IPS-18a (cell line): ENCODE data around the gene P2RX7.

Experiments used
- H3K27ac ChIP-seq: one replicate; pipeline ENCODE4 v1.5.1; 2013; ENCODE audit warnings: low read length
- H3K27me3 ChIP-seq: one replicate; pipeline ENCODE4 v1.6.1; 2013; ENCODE audit warnings: mild to moderate bottlenecking, low read length; ENCODE audit not compliant: control insufficient read depth, insufficient read depth
- H3K36me3 ChIP-seq: one replicate; pipeline ENCODE4 v1.6.1; 2013; ENCODE audit warnings: low read depth, low read length; ENCODE audit not compliant: control insufficient read depth
- H3K4me1 ChIP-seq: one replicate; pipeline ENCODE4 v1.6.1; 2013; ENCODE audit warnings: low read depth, low read length; ENCODE audit not compliant: control insufficient read depth
- H3K4me3 ChIP-seq: one replicate; pipeline ENCODE4 v1.5.1; 2013; ENCODE audit warnings: low read length
- H3K9ac ChIP-seq: one replicate; pipeline ENCODE4 v1.6.1; 2013; ENCODE audit warnings: mild to moderate bottlenecking, low read length, moderate library complexity
- H3K9me3 ChIP-seq: one replicate; pipeline ENCODE4 v1.6.1; 2013; ENCODE audit warnings: low read depth, low read length; ENCODE audit not compliant: control insufficient read depth

The P2RX7 gene

DNA sequence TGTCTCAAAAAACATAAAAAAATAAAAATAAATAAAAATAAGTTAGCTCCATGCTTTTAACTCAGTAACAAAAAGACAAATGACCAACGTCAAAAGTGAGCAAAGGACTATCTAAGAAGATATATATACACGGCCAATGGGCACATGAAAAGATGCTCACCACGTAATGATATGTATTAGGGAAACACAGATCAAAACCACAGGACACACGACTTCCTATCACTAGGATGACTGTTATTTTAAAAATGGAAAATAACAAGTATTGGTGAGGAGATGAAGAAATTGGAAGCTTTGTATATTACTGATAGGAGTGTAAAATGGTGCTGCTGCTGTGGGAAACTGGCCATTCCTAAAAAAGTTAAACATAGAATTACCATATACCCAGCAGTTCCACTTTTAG is 20.2 kb upstream of the P2RX7 start:
- H3K27ac ChIP-seq, result no peak overlapping the region
- H3K27me3 ChIP-seq, result no peaks in the 10 kb centered on the region
- H3K4me1 ChIP-seq, result no peaks in the 10 kb centered on the region
- no peak overlapping the region for H3K9ac ChIP-seq
- H3K36me3 ChIP-seq, result no peaks in the 10 kb centered on the region
- no peak overlapping the region for H3K4me3 ChIP-seq
- H3K9me3 ChIP-seq, result no peaks in the 10 kb centered on the region

- H3K27me3 ChIP-seq, result no peaks in the 10 kb centered on the region
- H3K4me1 ChIP-seq, result no peaks in the 10 kb centered on the region
- no peak overlapping the region for H3K9ac ChIP-seq
- no peak overlapping the region for H3K27ac ChIP-seq
- no peaks in the 10 kb centered on the region for H3K36me3 ChIP-seq
- no peak overlapping the region for H3K4me3 ChIP-seq
- no peaks in the 10 kb centered on the region for H3K9me3 ChIP-seq
Measured at GRCh38 chr12:121113057-121113456, 19.6 kb upstream of the P2RX7 start.

- no peaks in the 10 kb centered on the region for H3K9me3 ChIP-seq
- H3K27ac ChIP-seq, result no peak overlapping the region
- no peaks in the 10 kb centered on the region for H3K36me3 ChIP-seq
- H3K4me3 ChIP-seq, result no peak overlapping the region
- H3K27me3 ChIP-seq, result no peaks in the 10 kb centered on the region
- H3K4me1 ChIP-seq, result no peaks in the 10 kb centered on the region
- H3K9ac ChIP-seq, result no peak overlapping the region
Measured at GRCh38 chr12:121114019-121114639, 18.5 kb upstream of the P2RX7 start.

GRCh38 chr12:121114806-121115205 is 17.9 kb upstream of the P2RX7 start:
- H3K27ac ChIP-seq, result no peak overlapping the region
- H3K4me1 ChIP-seq, result no peaks in the 10 kb centered on the region
- no peaks in the 10 kb centered on the region for H3K27me3 ChIP-seq
- no peaks in the 10 kb centered on the region for H3K36me3 ChIP-seq
- H3K9me3 ChIP-seq, result no peaks in the 10 kb centered on the region
- no peak overlapping the region for H3K9ac ChIP-seq
- H3K4me3 ChIP-seq, result no peak overlapping the region

- Histone ChIP-seq H3K27ac (no peak overlapping the region), H3K27me3 (no peaks in the 10 kb centered on the region), H3K36me3 (no peaks in the 10 kb centered on the region), H3K9me3 (no peaks in the 10 kb centered on the region), H3K9ac (no peak overlapping the region), H3K4me1 (no peaks in the 10 kb centered on the region), H3K4me3 (no peak overlapping the region)
Measured at GRCh38 chr12:121115530-121115929, 17.1 kb upstream of the P2RX7 start.

DNA sequence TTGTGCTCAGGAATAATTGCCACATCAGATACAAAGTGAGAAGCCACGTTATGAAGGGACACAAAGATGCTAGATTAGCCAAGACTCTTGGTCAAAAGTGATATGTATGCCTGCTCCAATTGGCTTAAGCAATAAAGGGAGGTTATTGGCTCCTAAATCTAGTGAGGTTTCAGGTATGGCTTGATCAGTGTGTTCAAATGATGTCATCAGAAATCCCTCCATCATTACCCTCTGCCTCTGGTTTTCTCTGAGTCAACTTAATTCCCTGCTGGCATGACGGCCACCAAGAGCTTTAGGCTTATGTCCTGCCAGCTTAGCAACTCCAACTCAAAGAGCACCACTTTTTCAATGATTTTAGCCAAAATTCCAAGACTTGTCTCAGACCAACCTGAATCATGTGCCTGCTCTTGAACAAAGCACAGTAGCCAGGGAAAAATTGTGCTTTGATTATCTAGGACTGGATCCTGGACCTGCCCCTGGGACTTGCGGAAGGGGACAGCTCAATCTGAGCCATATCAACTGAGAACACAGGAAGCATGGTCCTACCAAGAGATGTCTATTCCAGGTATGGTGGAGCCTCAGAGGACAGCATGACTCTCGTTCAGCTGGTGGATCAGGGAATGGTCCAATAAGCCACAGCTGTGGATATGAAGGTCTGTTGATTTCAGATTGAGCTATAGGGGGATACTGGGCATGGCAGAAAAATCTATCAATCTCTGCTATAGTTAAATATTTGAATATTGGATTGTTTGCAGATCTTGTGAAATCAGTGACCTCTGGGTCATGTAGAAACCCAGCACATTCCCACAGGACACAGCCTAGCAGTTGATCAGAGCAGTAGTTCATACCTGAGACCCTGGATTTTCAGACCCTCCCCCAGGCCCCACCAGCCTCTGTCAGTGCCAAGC is 16.1 kb upstream of the P2RX7 start:
- Histone ChIP-seq H3K9ac (no peak overlapping the region), H3K4me3 (no peak overlapping the region), H3K27me3 (no peaks in the 10 kb centered on the region), H3K36me3 (no peaks in the 10 kb centered on the region), H3K4me1 (no peaks in the 10 kb centered on the region), H3K9me3 (no peaks in the 10 kb centered on the region), H3K27ac (no peak overlapping the region)

- H3K27ac ChIP-seq, result no peak overlapping the region
- no peaks in the 10 kb centered on the region for H3K27me3 ChIP-seq
- no peak overlapping the region for H3K9ac ChIP-seq
- no peaks in the 10 kb centered on the region for H3K9me3 ChIP-seq
- no peak overlapping the region for H3K4me3 ChIP-seq
- no peaks in the 10 kb centered on the region for H3K4me1 ChIP-seq
- H3K36me3 ChIP-seq, result no peaks in the 10 kb centered on the region
Measured at GRCh38 chr12:121117226-121117777, 15.4 kb upstream of the P2RX7 start.

- Histone ChIP-seq H3K27ac (no peak overlapping the region), H3K4me3 (no peak overlapping the region), H3K4me1 (no peaks in the 10 kb centered on the region), H3K9me3 (no peaks in the 10 kb centered on the region), H3K9ac (no peak overlapping the region), H3K36me3 (no peaks in the 10 kb centered on the region), H3K27me3 (no peaks in the 10 kb centered on the region)
Measured at GRCh38 chr12:121120323-121120722, 12.4 kb upstream of the P2RX7 start.

DNA sequence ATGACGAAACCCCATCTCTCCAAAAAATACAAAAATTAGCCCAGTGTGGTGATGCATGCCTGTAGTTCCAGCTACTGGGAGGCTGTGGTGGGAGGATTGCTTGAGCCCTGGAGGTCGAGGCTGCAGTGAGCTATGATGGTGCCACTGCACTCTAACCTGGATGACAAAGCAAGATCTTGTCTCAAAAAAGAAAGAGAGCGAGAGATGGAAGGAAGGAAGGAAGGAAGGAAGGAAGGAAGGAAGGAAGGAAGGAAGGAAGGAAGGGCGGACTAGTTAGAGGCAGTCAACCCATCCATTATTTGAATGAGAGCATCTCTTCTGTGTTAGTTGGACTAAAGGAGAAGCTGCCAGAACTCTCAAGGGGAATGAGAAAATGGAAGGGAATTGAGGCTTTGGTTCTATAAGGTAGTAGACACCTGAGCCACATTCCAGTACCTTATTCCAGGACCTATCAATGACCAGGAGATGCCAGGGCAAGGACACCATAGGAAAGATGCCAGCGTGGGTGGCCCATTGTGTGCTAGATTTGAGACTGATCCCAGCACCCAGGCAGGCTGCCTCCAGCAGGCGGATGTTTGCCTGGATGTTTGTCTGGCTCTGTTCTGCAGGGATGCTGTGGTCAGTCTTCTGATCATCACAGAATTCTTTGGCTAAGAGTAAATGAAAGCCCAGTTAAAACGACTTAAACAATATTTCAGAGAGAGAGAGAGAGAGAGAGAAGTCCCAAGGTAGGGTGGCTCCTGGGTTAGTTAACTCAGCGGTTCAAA is 11.5 kb upstream of the P2RX7 start:
- Histone ChIP-seq H3K4me3 (no peak overlapping the region), H3K27ac (no peak overlapping the region)

GRCh38 chr12:121121805-121122204 is 10.9 kb upstream of the P2RX7 start:
- Histone ChIP-seq H3K27ac (no peak overlapping the region), H3K27me3 (no peaks in the 10 kb centered on the region), H3K4me1 (no peaks in the 10 kb centered on the region), H3K4me3 (no peak overlapping the region), H3K9ac (no peak overlapping the region), H3K36me3 (no peaks in the 10 kb centered on the region), H3K9me3 (no peaks in the 10 kb centered on the region)

More for the DNA sequence above, 11.5 kb upstream of the P2RX7 start:
- Histone ChIP-seq H3K9me3 (no peaks in the 10 kb centered on the region), H3K9ac (no peak overlapping the region), H3K36me3 (no peaks in the 10 kb centered on the region), H3K27me3 (no peaks in the 10 kb centered on the region), H3K4me1 (no peaks in the 10 kb centered on the region)

- H3K36me3 ChIP-seq, result no peaks in the 10 kb centered on the region
- H3K9ac ChIP-seq, result no peak overlapping the region
- H3K9me3 ChIP-seq, result no peaks in the 10 kb centered on the region
- H3K27ac ChIP-seq, result no peak overlapping the region
- H3K4me3 ChIP-seq, result no peak overlapping the region
- no peaks in the 10 kb centered on the region for H3K4me1 ChIP-seq
- H3K27me3 ChIP-seq, result no peaks in the 10 kb centered on the region
Measured at GRCh38 chr12:121123488-121123887, 9.2 kb upstream of the P2RX7 start.
